B cell (primary cell): ENCODE results near the gene PET100. TPM values are rescaled to one million over a fixed set of nuclear protein-coding genes. Genes with fewer than 3 reads are reported as not detected.

Experiments
- ATAC-seq: fragments of 200-7000 bp; cut with Tn5 transposase; one replicate; pipeline ENCODE4 v1.10.0; 2021; ENCODE audit warnings: low read depth, mild to moderate bottlenecking, moderate number of reproducible peaks, moderate library complexity
- CTCF ChIA-PET: fragments of 350-600 bp; sonication (Branson Sonifier 250); formaldehyde crosslinking; loops from one replicate; lab custom pipeline; 2021; ENCODE audit warnings: antibody characterized with exemption, inconsistent platforms; lab: Charles Lee
- POLR2A ChIA-PET: fragments of 350-600 bp; sonication (Branson Sonifier 250); formaldehyde crosslinking; loops from one replicate; lab custom pipeline; 2021; ENCODE audit warnings: antibody characterized with exemption; lab: Charles Lee
- DNase-seq: peaks from one replicate; pipeline ENCODE4 v3.0.0; 2013
- H2AFZ ChIP-seq: 2 replicates; pipeline ENCODE4 v1.6.1; 2012; ENCODE audit warnings: mild to moderate bottlenecking, low read depth, low read length; ENCODE audit not compliant: insufficient read depth, poor library complexity, severe bottlenecking
- H3K27ac ChIP-seq, 2 donors: 1 replicate in 1 of 2; 2 replicates in 1 of 2; pipeline ENCODE4 v1.5.1; 2012 to 2013; ENCODE audit warnings: low read length in 2 of 2, mild to moderate bottlenecking in 2 of 2, moderate library complexity in 1 of 2
- H3K27me3 ChIP-seq, 4 experiments: fragments of 200-600 bp in 1 of 4; sonication (generic) in 1 of 4; replicated peaks in 1 of 4; 1 replicate in 2 of 4; 2 replicates in 2 of 4; pipeline versions ENCODE4 v1.6.1 to v1.7.0; 2013 to 2016; ENCODE audit warnings: low read length in 3 of 4, mild to moderate bottlenecking in 2 of 4, mixed read lengths in 1 of 4, moderate library complexity in 1 of 4; ENCODE audit not compliant: insufficient read depth in 4 of 4, control insufficient read depth in 3 of 4; ENCODE audit errors: control extremely low read depth in 1 of 4
- H3K36me3 ChIP-seq, 2 experiments: replicated peaks in 1 of 2; 1 replicate in 1 of 2; 2 replicates in 1 of 2; pipeline versions ENCODE4 v1.6.1 to v1.7.1; 2013; ENCODE audit warnings: low read length in 1 of 2; ENCODE audit not compliant: insufficient read depth in 2 of 2, control insufficient read depth in 1 of 2; ENCODE audit errors: control extremely low read depth in 1 of 2, extremely low read depth in 1 of 2
- H3K4me1 ChIP-seq, 2 donors: fragments of 200-600 bp in 1 of 2; sonication (generic) in 1 of 2; 1 replicate in 1 of 2; 2 replicates in 1 of 2; pipeline versions ENCODE4 v1.5.1 to v1.6.1; 2013 to 2017; ENCODE audit warnings: low read length in 2 of 2; ENCODE audit not compliant: control insufficient read depth in 2 of 2, insufficient read depth in 2 of 2
- H3K4me2 ChIP-seq: replicated peaks from 2 replicates; pipeline ENCODE3; 2012; ENCODE audit warnings: mild to moderate bottlenecking, low read depth, low read length; ENCODE audit not compliant: poor library complexity, severe bottlenecking
- H3K4me3 ChIP-seq, 5 experiments: fragments of 200-600 bp in 1 of 5; sonication (generic) in 1 of 5; 1 replicate in 3 of 5; 2 replicates in 2 of 5; pipeline versions ENCODE4 v1.5.1 to v1.7.0; 2011 to 2016; ENCODE audit warnings: low read length in 4 of 5, mild to moderate bottlenecking in 4 of 5, low read depth in 2 of 5, control low read depth in 1 of 5, moderate library complexity in 1 of 5; ENCODE audit not compliant: insufficient read depth in 1 of 5; ENCODE audit errors: control extremely low read depth in 1 of 5, extremely low read depth in 1 of 5
- H3K79me2 ChIP-seq: fragments of 200-600 bp; sonication (generic); one replicate; pipeline ENCODE4 v1.6.0; 2016; ENCODE audit warnings: low read length; ENCODE audit not compliant: control insufficient read depth, insufficient read depth
- H3K9ac ChIP-seq: fragments of 200-600 bp; sonication (generic); 2 replicates; pipeline ENCODE4 v1.6.1; 2017; ENCODE audit warnings: mild to moderate bottlenecking, low read length, moderate library complexity
- H3K9me3 ChIP-seq, 3 donors: one replicate each; pipeline versions ENCODE4 v1.6.1 to v1.7.1; 2013; ENCODE audit warnings: low read length in 2 of 3; ENCODE audit not compliant: control insufficient read depth in 2 of 3, insufficient read depth in 1 of 3; ENCODE audit errors: control extremely low read depth in 1 of 3
- H4K20me1 ChIP-seq: 2 replicates; pipeline ENCODE4 v1.6.0; 2012; ENCODE audit warnings: mild to moderate bottlenecking, low read length; ENCODE audit not compliant: insufficient read depth, control insufficient read depth, poor library complexity, severe bottlenecking
- H3K27ac Mint-ChIP-seq: one replicate; pipeline ENCODE4 v1.8.0; 2021; ENCODE audit warnings: mixed read lengths
- H3K27me3 Mint-ChIP-seq: one replicate; pipeline ENCODE4 v1.8.0; 2021; ENCODE audit warnings: mixed read lengths
- H3K4me1 Mint-ChIP-seq: one replicate; pipeline ENCODE4 v1.8.0; 2021; ENCODE audit warnings: mixed read lengths
- H3K4me3 Mint-ChIP-seq: one replicate; pipeline ENCODE4 v1.8.0; 2021; ENCODE audit warnings: mixed read lengths
- H3K9me3 Mint-ChIP-seq: one replicate; pipeline ENCODE4 v1.8.0; 2022; ENCODE audit warnings: mixed read lengths; ENCODE audit not compliant: insufficient read depth
- CTCF ChIP-seq: fragments of 200-600 bp; IDR thresholded peaks from one replicate; pipeline ENCODE4 v1.8.0; 2022; ENCODE audit warnings: antibody characterized with exemption, mild to moderate bottlenecking
- EZH2 ChIP-seq: IDR thresholded peaks from 2 replicates; pipeline ENCODE4 v1.6.1; 2012; ENCODE audit warnings: borderline replicate concordance, low read depth, mild to moderate bottlenecking, moderate library complexity, low read length; ENCODE audit not compliant: insufficient read depth, poor library complexity, severe bottlenecking
- WGBS: methylation state at CpG from one replicate; pipeline ENCODE4 v1.1.5; 2013; ENCODE audit warnings: missing lambda C conversion rate; ENCODE audit not compliant: insufficient coverage; 5-methylcytosine and 5-hydroxymethylcytosine counted together
- intact Hi-C: fragments of 100-400 bp; cut with micrococcal nuclease; formaldehyde crosslinking; loops from one replicate; pipeline ENCODE4 v1.10.0; 2022
- polyA plus RNA-seq: library from polyadenylated mRNA; depleted of rRNA; stranded (reverse); fragments of >200 nt; gene quantifications from 2 replicates; pipeline ENCODE4 v1.2.3, GENCODE V29; 2012
- total RNA-seq, 2 donors: library from RNA; stranded (reverse); fragments of 120-200 nt in 1 of 2; gene quantifications; 1 replicate in 1 of 2; 2 replicates in 1 of 2; pipeline versions ENCODE4 v1.2.3 to v1.2.4, GENCODE V29; 2013 to 2022

Gene PET100
- total and polyA plus RNA-seq, 2 donors (not counting 1 experiment from before 2014, with no cell fraction given) = 31.3 to 100 TPM

- Histone ChIP-seq H3K9ac (no peak overlapping the region), H3K79me2 (no peaks in the 10 kb centered on the region), H3K27ac (no peak overlapping the region), H3K9me3 (peaks cover 0 to 5% (median 0%) of the 10 kb centered on the region in 3 donors), H3K4me2 (no peak overlapping the region), H3K4me1 (peaks cover 0 to 6% of the 10 kb centered on the region in 2 donors), H4K20me1 (peaks cover 8% of the 10 kb centered on the region), H2AFZ (no peak overlapping the region), H3K36me3 (peaks cover 0 to 26% of the 10 kb centered on the region in 2 experiments), H3K27me3 (no peaks in the 10 kb centered on the region), H3K4me3 (no peak overlapping the region)
- intact Hi-C loops = no loop called here
- Mint-ChIP-seq H3K4me1 (peaks cover 8% of the 10 kb centered on the region), H3K9me3 (no peaks in the 10 kb centered on the region), H3K27ac (no peak overlapping the region), H3K27me3 (no peaks in the 10 kb centered on the region), H3K4me3 (no peak overlapping the region)
- no peak for DNase-seq
- ChIA-PET POLR2A (interaction anchor here (0.7 kb wide), 1 partner anchor 543 kb away, joined by 5 read pairs; no protein-coding TSS in a partner anchor), CTCF (interaction anchor here (0.8 to 2.4 kb wide), 5 partner anchors 10 to 151 kb away, joined by 3 to 6 read pairs (median 5); partner anchors contain the start of gene TRAPPC5)
- TF ChIP-seq CTCF = no peak
- TF ChIP-seq EZH2 = no peak
- 86% methylated on average over 12 of the region's 15 CpGs for WGBS
- no peak for ATAC-seq
Observed at GRCh38 chr19:7648265-7649014, 18.8 kb downstream of the PET100 start.

- Histone ChIP-seq H3K27ac (no peak overlapping the region), H3K4me1 (peaks cover 0 to 6% of the 10 kb centered on the region in 2 donors), H3K27me3 (no peaks in the 10 kb centered on the region), H3K9ac (no peak overlapping the region), H3K9me3 (no peaks in the 10 kb centered on the region), H2AFZ (no peak overlapping the region), H3K36me3 (peaks cover 0 to 17% of the 10 kb centered on the region in 2 experiments), H4K20me1 (no peaks in the 10 kb centered on the region), H3K4me2 (no peak overlapping the region), H3K79me2 (no peaks in the 10 kb centered on the region), H3K4me3 (no peak overlapping the region)
- ChIA-PET POLR2A (interaction anchor here (0.7 to 0.8 kb wide), 3 partner anchors 14 to 152 kb away, joined by 3 to 8 read pairs (median 6); no protein-coding TSS in a partner anchor), CTCF (interaction anchor here (0.6 to 2.9 kb wide), 6 partner anchors 12 to 248 kb away, joined by 3 to 19 read pairs (median 5); partner anchors contain the start of gene TRAPPC5)
- Mint-ChIP-seq H3K27ac (no peak overlapping the region), H3K9me3 (no peaks in the 10 kb centered on the region), H3K27me3 (no peaks in the 10 kb centered on the region), H3K4me1 (peaks cover 8% of the 10 kb centered on the region), H3K4me3 (no peak overlapping the region)
- no peak for TF ChIP-seq EZH2
- TF ChIP-seq CTCF = no peak
- 45% methylated on average over 2 of the region's 2 CpGs for WGBS
- intact Hi-C loops = no loop called here
- no peak for ATAC-seq
- no peak for DNase-seq
Observed at GRCh38 chr19:7650148-7650547, 20.6 kb downstream of the PET100 start.
